Gastroesophageal sphincter (tissue), 4 donors: ENCODE results near the gene COL4A2. TPM values are rescaled to one million over a fixed set of nuclear protein-coding genes. Genes with fewer than 3 reads are reported as not detected.
A peak's percentile ranks its signal among the peaks of the same experiment; 100 is the strongest.

Experiments used
- ATAC-seq: fragments of 150-250 bp; one replicate; pipeline ENCODE4 v1.9.1; 2016; ENCODE audit warnings: mild to moderate bottlenecking, moderate library complexity
- H3K27ac ChIP-seq, 4 donors: fragments of 200-600 bp; sonication (generic) in 3 of 4; 1 replicate in 3 of 4; 2 replicates in 1 of 4; pipeline ENCODE4 v1.5.1; 2016 to 2019
- H3K27me3 ChIP-seq: fragments of 200-600 bp; sonication (generic); one replicate; pipeline ENCODE4 v1.5.1; 2019
- H3K36me3 ChIP-seq, 2 donors: fragments of 200-600 bp; sonication (generic); one replicate each; pipeline ENCODE4 v1.5.1; 2019; ENCODE audit warnings: control low read depth in 1 of 2
- H3K4me1 ChIP-seq, 3 donors: fragments of 200-600 bp; sonication (generic); 1 replicate in 2 of 3; 2 replicates in 1 of 3; pipeline ENCODE4 v1.5.1; 2016 to 2019; ENCODE audit warnings: control low read depth in 2 of 3
- H3K4me3 ChIP-seq, 2 donors: fragments of 200-600 bp; sonication (generic); one replicate each; pipeline ENCODE4 v1.5.1; 2019; ENCODE audit warnings: mild to moderate bottlenecking in 1 of 2, moderate library complexity in 1 of 2
- H3K9me3 ChIP-seq, 3 donors: fragments of 200-600 bp; sonication (generic); one replicate each; pipeline ENCODE4 v1.5.1; 2017 to 2019; ENCODE audit warnings: control low read depth in 2 of 3
- CTCF ChIP-seq, 4 experiments: fragments of 200-600 bp in 2 of 4; fragments of 450-650 bp in 2 of 4; sonication (generic) in 1 of 4; IDR thresholded peaks; one replicate each; pipeline ENCODE4 v1.5.1; 2017 to 2019; ENCODE audit warnings: antibody characterized with exemption in 4 of 4, mild to moderate bottlenecking in 2 of 4, moderate library complexity in 2 of 4
- EP300 ChIP-seq: sonication (generic); formaldehyde crosslinking; IDR thresholded peaks from one replicate; pipeline ENCODE4 v1.6.1; 2017; ENCODE audit warnings: antibody characterized with exemption, mild to moderate bottlenecking
- POLR2A ChIP-seq, 2 donors: fragments of 450-650 bp; IDR thresholded peaks; one replicate each; pipeline ENCODE4 v1.6.1; 2017; ENCODE audit warnings: antibody characterized with exemption in 2 of 2, mild to moderate bottlenecking in 2 of 2, moderate library complexity in 1 of 2
- POLR2AphosphoS5 ChIP-seq: sonication (generic); formaldehyde crosslinking; IDR thresholded peaks from one replicate; pipeline ENCODE4 v1.6.1; 2017; ENCODE audit warnings: antibody characterized with exemption
- WGBS, 2 donors: methylation state at CpG; one replicate each; pipeline ENCODE4 v1.1.5; 2018; ENCODE audit warnings: low coverage in 1 of 2; 5-methylcytosine and 5-hydroxymethylcytosine counted together
- total RNA-seq, 4 donors: library from RNA; depleted of rRNA; stranded (reverse); fragments of >200 nt; gene quantifications; one replicate each; pipeline ENCODE4 v1.1.0, GENCODE V29; 2016

COL4A2 gene
- total RNA-seq, 4 donors from 2014 or later, result 478 to 945 (median 543) TPM

DNA sequence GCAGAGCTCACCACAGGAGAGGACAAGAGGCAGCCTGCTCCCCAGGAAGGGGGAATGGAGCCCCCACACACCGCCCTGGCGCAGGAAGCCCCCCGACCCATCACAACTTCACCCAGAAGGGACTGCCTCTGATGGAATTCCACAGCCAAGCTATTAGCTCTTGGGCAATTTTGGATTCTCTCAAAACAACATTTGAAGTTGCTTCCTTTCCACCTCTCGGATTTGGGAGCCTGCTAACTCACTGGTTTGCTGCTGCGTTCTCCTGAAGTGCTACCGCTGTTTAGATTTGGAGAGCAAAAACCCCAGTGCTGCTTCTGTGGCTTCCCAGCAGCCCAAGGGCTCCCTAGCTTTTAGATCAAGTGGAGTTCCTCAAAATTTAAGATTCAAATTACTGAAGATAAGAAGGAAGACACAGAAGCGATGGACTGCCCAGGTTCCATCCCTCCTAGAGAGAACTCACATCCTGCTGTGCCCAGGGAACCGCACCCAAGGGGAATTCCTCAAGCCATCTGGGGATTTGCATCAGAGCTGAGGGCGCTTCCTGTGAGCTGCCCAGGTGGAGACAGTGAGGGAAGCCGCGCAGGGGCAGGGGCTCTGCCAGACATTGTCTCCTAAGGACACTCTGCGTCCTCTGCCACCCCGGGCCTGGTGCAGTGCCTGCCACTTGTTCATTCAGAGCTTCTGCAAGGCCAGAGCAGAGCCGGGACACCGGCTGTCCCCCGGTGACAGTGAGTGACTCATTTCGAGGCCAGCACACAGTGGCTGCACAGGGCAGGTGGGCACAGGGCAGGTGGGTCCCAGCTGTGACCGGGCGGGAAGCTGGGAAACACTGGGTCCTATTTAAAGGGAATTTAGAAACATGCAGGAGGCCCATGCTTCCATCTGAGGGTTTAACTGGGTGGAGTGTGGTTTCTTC lies 45.7 kb upstream of the COL4A2 start:
- WGBS, 2 donors, result 77% methylated on average over 3 of the region's 19 CpGs; no CpG with 5 or more reads in 1 of the 2 donors
- H3K27ac ChIP-seq, result peak overlapping the region; percentile 4 to 84 (median 73)
- ATAC-seq, result no peak
- H3K36me3 ChIP-seq, result peaks cover 0 to 5% of the 10 kb centered on the region in 2 donors
- no peak overlapping the region for H3K4me3 ChIP-seq
- no peak for TF ChIP-seq CTCF (IDR thresholded peaks at IDR 0.05)
- H3K9me3 ChIP-seq, result no peaks in the 10 kb centered on the region
- peaks cover 21 to 90% (median 52%) of the 10 kb centered on the region in 3 donors for H3K4me1 ChIP-seq
- no peaks in the 10 kb centered on the region for H3K27me3 ChIP-seq

DNA sequence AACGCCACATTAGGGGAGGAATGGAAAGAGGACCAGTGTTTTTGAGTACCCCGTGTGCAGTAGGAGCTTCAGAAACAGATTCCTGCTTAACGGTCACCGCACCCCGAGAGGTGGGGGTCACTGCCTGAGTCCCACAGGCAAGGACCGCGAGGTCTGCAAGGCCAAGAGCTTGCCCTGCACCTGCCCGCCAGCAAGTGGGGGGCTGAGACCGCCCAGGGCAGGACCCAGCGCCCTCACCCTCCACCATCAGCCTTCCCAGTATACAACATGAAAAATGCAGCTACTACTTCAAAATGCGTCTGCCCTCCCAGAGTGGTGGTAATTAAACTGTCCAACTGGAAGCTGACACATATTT lies 45.0 kb upstream of the COL4A2 start:
- peak overlapping the region in 3 of 4 donors; percentile 73 to 84 (median 73) for H3K27ac ChIP-seq
- peaks cover 17 to 90% (median 47%) of the 10 kb centered on the region in 3 donors for H3K4me1 ChIP-seq
- no peaks in the 10 kb centered on the region for H3K9me3 ChIP-seq
- H3K36me3 ChIP-seq, result peaks cover 0 to 5% of the 10 kb centered on the region in 2 donors
- no peak for TF ChIP-seq EP300
- no peak overlapping the region for H3K4me3 ChIP-seq
- no peak for ATAC-seq
- H3K27me3 ChIP-seq, result no peaks in the 10 kb centered on the region
- whole genome bisulfite sequencing, 2 donors, result 50 to 72% methylated on average over 2 to 10 of the region's 11 CpGs

DNA sequence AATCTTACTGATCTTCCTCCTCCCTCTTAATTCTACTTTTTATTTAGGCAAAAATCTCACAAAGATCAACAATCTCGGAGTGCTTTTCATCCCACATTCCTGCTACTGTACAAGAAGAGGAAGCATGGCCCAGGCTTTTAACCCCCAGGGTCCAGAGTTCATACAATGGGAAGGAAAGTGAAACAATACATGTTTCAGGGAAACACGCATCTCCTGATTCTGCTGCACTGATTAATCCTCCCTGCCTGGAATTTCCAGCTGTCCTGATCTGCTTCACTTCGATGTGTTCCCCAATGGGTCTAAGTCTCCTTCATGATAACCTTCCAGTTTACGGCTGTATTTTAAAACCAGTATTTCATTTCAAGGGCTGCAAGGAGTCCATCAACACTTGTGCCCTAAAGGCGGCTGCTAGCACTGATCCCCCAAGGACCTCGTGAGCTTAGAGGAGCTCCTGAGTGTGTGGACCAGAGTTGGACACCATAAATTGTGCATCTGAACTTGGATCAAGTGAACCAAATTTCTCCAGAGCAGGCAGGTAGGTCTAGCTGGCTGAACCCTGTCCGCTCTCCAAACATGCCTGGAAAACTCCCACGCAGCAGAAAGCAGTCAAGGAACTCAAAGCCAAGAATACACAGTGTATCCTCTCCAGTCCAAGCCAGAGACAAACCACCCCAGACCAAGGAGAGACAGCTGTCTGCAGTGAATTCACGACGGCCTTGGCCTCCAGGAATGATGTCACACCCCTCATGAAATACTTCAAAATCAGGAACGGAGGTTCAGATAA lies 44.4 kb upstream of the COL4A2 start:
- TF ChIP-seq POLR2A (IDR thresholded peaks at IDR 0.05), result no peak
- no peak for TF ChIP-seq POLR2AphosphoS5
- no peak for TF ChIP-seq CTCF (IDR thresholded peaks at IDR 0.05)
- no peak for TF ChIP-seq EP300
- Histone ChIP-seq H3K4me1 (peaks cover 14 to 90% (median 42%) of the 10 kb centered on the region in 3 donors), H3K4me3 (no peak overlapping the region)

GRCh38 chr13:110263404-110263803 lies 43.7 kb upstream of the COL4A2 start:
- peak overlapping the region in 3 of 4 donors; percentile 73 to 84 (median 73) for H3K27ac ChIP-seq
- no peak for ATAC-seq
- H3K36me3 ChIP-seq, result peaks cover 0 to 5% of the 10 kb centered on the region in 2 donors
- H3K9me3 ChIP-seq, result no peaks in the 10 kb centered on the region
- H3K4me3 ChIP-seq, result no peak overlapping the region
- 58 to 61% methylated on average over 5 of the region's 5 CpGs for WGBS, 2 donors
- H3K4me1 ChIP-seq, result peaks cover 14 to 97% (median 46%) of the 10 kb centered on the region in 3 donors
- H3K27me3 ChIP-seq, result no peaks in the 10 kb centered on the region
- TF ChIP-seq POLR2A (IDR thresholded peaks at IDR 0.05), result no peak
- TF ChIP-seq POLR2AphosphoS5, result no peak
- no peak for TF ChIP-seq EP300

More for the DNA sequence above, 44.4 kb upstream of the COL4A2 start:
- Histone ChIP-seq H3K36me3 (peaks cover 0 to 5% of the 10 kb centered on the region in 2 donors), H3K27ac (peak overlapping the region; percentile 6 to 84 (median 73)), H3K27me3 (no peaks in the 10 kb centered on the region), H3K9me3 (no peaks in the 10 kb centered on the region)
- 3 to 12% methylated on average over 5 to 7 of the region's 11 CpGs for WGBS, 2 donors
- ATAC-seq, result peak; percentile 14

DNA sequence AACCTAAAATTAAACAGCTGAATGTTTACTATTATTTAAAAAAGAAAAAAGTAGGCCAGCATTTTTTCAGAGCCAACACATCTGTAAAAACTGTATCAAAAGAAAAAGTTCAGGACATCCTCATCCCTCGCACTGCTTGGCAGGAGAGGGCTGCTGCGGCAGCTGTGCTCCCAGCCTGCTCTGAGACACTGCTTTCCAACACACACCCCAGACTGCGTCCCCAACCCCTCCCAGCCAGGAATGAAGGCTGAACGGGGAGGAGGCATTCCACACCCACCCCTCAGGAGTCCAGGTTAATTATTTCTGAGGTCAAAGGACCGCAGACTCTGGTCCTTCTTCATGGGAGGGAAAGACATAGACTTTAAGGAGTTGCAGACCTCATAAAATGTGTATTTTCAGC lies 43.2 kb upstream of the COL4A2 start:
- TF ChIP-seq EP300 (no peak), POLR2AphosphoS5 (peak; percentile 19)
- Histone ChIP-seq H3K27me3 (no peaks in the 10 kb centered on the region), H3K27ac (peak overlapping the region; percentile 41 to 84 (median 73)), H3K9me3 (no peaks in the 10 kb centered on the region), H3K36me3 (peaks cover 0 to 5% of the 10 kb centered on the region in 2 donors), H3K4me1 (peaks cover 14 to 97% (median 48%) of the 10 kb centered on the region in 3 donors), H3K4me3 (no peak overlapping the region)
- 14 to 15% methylated on average over 4 of the region's 5 CpGs for WGBS, 2 donors
- ATAC-seq, result peak; percentile 58

DNA sequence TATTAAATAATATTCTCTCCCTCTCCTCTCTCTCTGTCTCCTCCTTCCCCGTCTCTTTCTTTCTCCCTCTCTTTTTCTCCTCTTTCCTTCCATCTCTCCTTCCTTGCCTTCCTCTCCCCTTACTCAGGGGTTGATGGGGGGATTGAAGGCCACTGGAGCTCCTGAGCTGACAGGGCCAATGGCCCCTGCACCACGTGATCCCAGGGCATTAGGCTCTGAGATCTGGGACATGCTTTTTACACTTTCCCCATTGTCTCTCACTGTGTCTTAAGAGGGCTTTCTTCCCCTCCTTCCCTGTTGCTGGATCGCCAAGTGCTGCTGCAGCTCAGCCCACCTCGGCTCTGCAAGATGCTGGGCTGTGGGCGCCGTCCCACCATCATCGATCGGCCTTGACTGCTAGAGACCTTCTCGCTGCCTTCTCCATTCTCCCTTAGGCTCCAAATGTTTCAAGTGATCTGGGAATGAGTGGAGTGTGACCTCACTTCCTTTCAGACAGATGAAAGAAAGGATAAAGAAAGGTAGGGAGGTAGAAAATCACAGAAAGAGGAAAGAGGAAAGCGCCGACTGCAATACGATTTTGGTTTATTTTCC lies 42.3 kb upstream of the COL4A2 start:
- WGBS, 2 donors, result 74 to 78% methylated on average over 9 of the region's 12 CpGs
- Histone ChIP-seq H3K4me1 (peaks cover 14 to 97% (median 45%) of the 10 kb centered on the region in 3 donors), H3K4me3 (no peak overlapping the region), H3K27me3 (no peaks in the 10 kb centered on the region), H3K9me3 (no peaks in the 10 kb centered on the region), H3K27ac (peak overlapping the region in 3 of 4 donors; percentile 73 to 84 (median 73)), H3K36me3 (peaks cover 0 to 5% of the 10 kb centered on the region in 2 donors)
- ATAC-seq, result no peak
- TF ChIP-seq POLR2A (IDR thresholded peaks at IDR 0.05) (no peak), CTCF (IDR thresholded peaks at IDR 0.05) (no peak), EP300 (no peak), POLR2AphosphoS5 (no peak)
